HEK293 (cell line): Measurements from ENCODE around the gene ARHGAP6.
A peak's percentile ranks its signal among the peaks of the same experiment; 100 is the strongest.

Experiments used
- CTCF ChIA-PET: fragments of 350-600 bp; formaldehyde crosslinking; extraction: SDS; loops from one replicate; lab custom pipeline; 2021; ENCODE audit warnings: antibody characterized with exemption; lab: Yijun Ruan, JAX
- POLR2A ChIA-PET: fragments of 300-600 bp; formaldehyde crosslinking; extraction: SDS; loops from one replicate; lab custom pipeline; 2020; ENCODE audit warnings: antibody characterized with exemption, inconsistent platforms; lab: Yijun Ruan, JAX
- H3K27ac ChIP-seq: fragments of 200-500 bp; sonication (Bioruptor generic); 2 replicates; pipeline ENCODE4 v1.5.1; 2014; ENCODE audit warnings: low read depth, low read length, control low read depth, inconsistent platforms; ENCODE audit errors: extremely low read depth
- H3K36me3 ChIP-seq, 2 experiments: fragments of 200-500 bp in 1 of 2; sonication (Bioruptor generic) in 1 of 2; 1 replicate in 1 of 2; 2 replicates in 1 of 2; pipeline ENCODE4 v1.5.1; 2014 to 2017; ENCODE audit warnings: inconsistent platforms in 2 of 2, low read length in 2 of 2; ENCODE audit not compliant: control insufficient read depth in 2 of 2, insufficient read depth in 1 of 2
- H3K4me1 ChIP-seq: fragments of 200-500 bp; sonication (Bioruptor generic); 2 replicates; pipeline ENCODE4 v1.5.1; 2014; ENCODE audit warnings: mild to moderate bottlenecking, low read length, inconsistent platforms; ENCODE audit not compliant: control insufficient read depth, insufficient read depth
- H3K4me3 ChIP-seq: 2 replicates; pipeline ENCODE4 v1.5.1; 2011; ENCODE audit warnings: low read depth, mild to moderate bottlenecking, control low read depth, low read length, moderate library complexity
- H3K9me3 ChIP-seq: fragments of 200-500 bp; sonication (Bioruptor generic); 2 replicates; pipeline ENCODE4 v1.5.1; 2014; ENCODE audit warnings: low read depth, low read length, inconsistent platforms; ENCODE audit not compliant: control insufficient read depth, insufficient read depth
- BCL11A ChIP-seq: fragments of 450-650 bp; formaldehyde crosslinking; IDR thresholded peaks from 2 replicates; pipeline ENCODE4 v1.5.1; 2016; ENCODE audit warnings: low read depth, missing biosample characterization, missing genetic modification characterization
- EGR2 ChIP-seq: fragments of 450-650 bp; formaldehyde crosslinking; IDR thresholded peaks from 2 replicates; pipeline ENCODE4 v1.5.1; 2016; ENCODE audit warnings: low read depth, missing biosample characterization, missing genetic modification characterization
- GLI4 ChIP-seq: fragments of 450-650 bp; formaldehyde crosslinking; IDR thresholded peaks from 2 replicates; pipeline ENCODE4 v1.5.1; 2016; ENCODE audit warnings: missing biosample characterization, missing genetic modification characterization
- IKZF3 ChIP-seq: fragments of 450-650 bp; IDR thresholded peaks from 2 replicates; pipeline ENCODE4 v1.5.0; 2018; ENCODE audit warnings: missing biosample characterization, mild to moderate bottlenecking, missing genetic modification characterization, moderate library complexity
- REPIN1 ChIP-seq: fragments of 450-650 bp; formaldehyde crosslinking; IDR thresholded peaks from 2 replicates; pipeline ENCODE4 v1.5.1; 2017; ENCODE audit warnings: missing biosample characterization, missing genetic modification characterization, low read depth
- SCRT2 ChIP-seq: fragments of 450-650 bp; formaldehyde crosslinking; IDR thresholded peaks from 2 replicates; pipeline ENCODE4 v1.5.1; 2016; ENCODE audit warnings: missing biosample characterization, missing genetic modification characterization
- SP2 ChIP-seq: fragments of 450-650 bp; formaldehyde crosslinking; IDR thresholded peaks from 2 replicates; pipeline ENCODE4 v1.5.1; 2016; ENCODE audit warnings: missing biosample characterization, missing genetic modification characterization
- TRIM28 ChIP-seq: IDR thresholded peaks from 2 replicates; pipeline ENCODE4 v1.6.1; 2011; ENCODE audit warnings: low read length, control low read depth, borderline replicate concordance
- ZEB2 ChIP-seq: fragments of 450-650 bp; formaldehyde crosslinking; IDR thresholded peaks from 2 replicates; pipeline ENCODE4 v1.5.1; 2016; ENCODE audit warnings: missing biosample characterization, missing genetic modification characterization
- ZFHX2 ChIP-seq: fragments of 450-650 bp; formaldehyde crosslinking; conservative IDR thresholded peaks from 2 replicates; pipeline ENCODE4 v1.5.1; 2016; ENCODE audit warnings: missing biosample characterization, missing genetic modification characterization
- ZNF114 ChIP-seq: fragments of 450-650 bp; formaldehyde crosslinking; IDR thresholded peaks from 2 replicates; pipeline ENCODE4 v1.5.0; 2017; ENCODE audit warnings: missing biosample characterization, missing genetic modification characterization
- ZNF133 ChIP-seq: fragments of 450-650 bp; formaldehyde crosslinking; IDR thresholded peaks from 2 replicates; pipeline ENCODE4 v1.5.1; 2016; ENCODE audit warnings: missing biosample characterization, missing genetic modification characterization
- ZNF138 ChIP-seq: fragments of 450-650 bp; formaldehyde crosslinking; IDR thresholded peaks from 2 replicates; pipeline ENCODE4 v1.5.1; 2016; ENCODE audit warnings: missing biosample characterization, missing genetic modification characterization, borderline replicate concordance
- ZNF19 ChIP-seq: fragments of 450-650 bp; formaldehyde crosslinking; IDR thresholded peaks from 2 replicates; pipeline ENCODE4; 2016; ENCODE audit warnings: missing biosample characterization, missing genetic modification characterization, low read depth
- ZNF24 ChIP-seq: fragments of 450-650 bp; formaldehyde crosslinking; IDR thresholded peaks from 2 replicates; pipeline ENCODE4 v1.5.1; 2016; ENCODE audit warnings: missing biosample characterization, missing genetic modification characterization
- ZNF391 ChIP-seq: fragments of 450-650 bp; formaldehyde crosslinking; IDR thresholded peaks from 2 replicates; pipeline ENCODE4 v1.5.1; 2016; ENCODE audit warnings: low read depth, missing biosample characterization, missing genetic modification characterization, borderline replicate concordance
- ZNF423 ChIP-seq: fragments of 450-650 bp; formaldehyde crosslinking; IDR thresholded peaks from 2 replicates; pipeline ENCODE4 v1.5.1; 2016; ENCODE audit warnings: missing biosample characterization, missing genetic modification characterization
- ZNF48 ChIP-seq: fragments of 450-650 bp; formaldehyde crosslinking; IDR thresholded peaks from 2 replicates; pipeline ENCODE4 v1.5.1; 2016; ENCODE audit warnings: missing biosample characterization, missing genetic modification characterization
- ZNF521 ChIP-seq: fragments of 450-650 bp; formaldehyde crosslinking; IDR thresholded peaks from 2 replicates; pipeline ENCODE4 v1.5.1; 2017; ENCODE audit warnings: missing biosample characterization, mild to moderate bottlenecking, missing genetic modification characterization
- ZNF596 ChIP-seq: fragments of 450-650 bp; IDR thresholded peaks from 2 replicates; pipeline ENCODE4 v1.5.0; 2018; ENCODE audit warnings: missing biosample characterization, mild to moderate bottlenecking, missing genetic modification characterization, moderate library complexity
- ZNF623 ChIP-seq: fragments of 450-650 bp; formaldehyde crosslinking; IDR thresholded peaks from 2 replicates; pipeline ENCODE4 v1.5.1; 2016; ENCODE audit warnings: missing biosample characterization, missing genetic modification characterization
- ZNF76 ChIP-seq: fragments of 450-650 bp; formaldehyde crosslinking; IDR thresholded peaks from 2 replicates; pipeline ENCODE4; 2016; ENCODE audit warnings: low read depth, missing biosample characterization, missing genetic modification characterization, borderline replicate concordance
- ZNF776 ChIP-seq: fragments of 450-650 bp; formaldehyde crosslinking; IDR thresholded peaks from 2 replicates; pipeline ENCODE4 v1.5.0; 2017; ENCODE audit warnings: missing biosample characterization, missing genetic modification characterization, borderline replicate concordance
- ZNF837 ChIP-seq: fragments of 450-650 bp; formaldehyde crosslinking; IDR thresholded peaks from 2 replicates; pipeline ENCODE4 v1.5.1; 2016; ENCODE audit warnings: missing biosample characterization, missing genetic modification characterization
- ZSCAN30 ChIP-seq: fragments of 450-650 bp; IDR thresholded peaks from 2 replicates; pipeline ENCODE4 v1.5.1; 2018; ENCODE audit warnings: missing biosample characterization, mild to moderate bottlenecking, missing genetic modification characterization, moderate library complexity
- TF ChIP-seq, protein P1 (sequence below): fragments of 450-650 bp; formaldehyde crosslinking; IDR thresholded peaks from 2 replicates; pipeline ENCODE4 v1.5.1; 2017; ENCODE audit warnings: missing biosample characterization, missing genetic modification characterization
- TF ChIP-seq, protein P2 (sequence below): fragments of 450-650 bp; formaldehyde crosslinking; IDR thresholded peaks from 2 replicates; pipeline ENCODE4 v1.5.1; 2016; ENCODE audit warnings: missing biosample characterization, missing genetic modification characterization
- TF ChIP-seq, protein P3 (sequence below): IDR thresholded peaks from 2 replicates; pipeline ENCODE4 v1.6.1; 2011; ENCODE audit warnings: mild to moderate bottlenecking, low read depth, low read length, borderline replicate concordance

ARHGAP6 gene

DNA sequence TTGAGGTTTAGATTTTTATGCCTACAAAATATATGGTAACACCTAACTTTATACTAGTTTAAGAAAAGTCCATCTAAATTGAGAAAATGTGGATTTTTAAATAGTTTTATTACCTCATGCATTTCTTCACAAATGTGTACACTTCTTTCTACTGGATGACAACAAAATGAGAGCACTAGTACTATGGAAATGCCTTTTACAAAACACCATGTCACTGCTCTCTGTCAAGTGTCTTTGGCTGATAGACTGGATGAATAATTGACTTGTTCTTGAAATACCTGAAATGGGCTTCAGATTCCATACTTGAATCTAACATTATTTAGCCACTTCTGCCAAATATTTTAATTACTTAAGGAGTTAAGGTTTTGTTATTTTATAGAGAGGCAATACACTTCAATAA is 323.0 kb downstream of the ARHGAP6 start:
- POLR2A ChIA-PET, result no interaction called here
- H3K4me1 ChIP-seq, result no peaks in the 10 kb centered on the region
- no peak overlapping the region for H3K27ac ChIP-seq
- H3K36me3 ChIP-seq, result no peaks in the 10 kb centered on the region
- TF ChIP-seq ZNF24 (tag by site-specific recombination), result no peak
- no peak for TF ChIP-seq SP2 (tag by site-specific recombination)
- TF ChIP-seq, protein P1, sequence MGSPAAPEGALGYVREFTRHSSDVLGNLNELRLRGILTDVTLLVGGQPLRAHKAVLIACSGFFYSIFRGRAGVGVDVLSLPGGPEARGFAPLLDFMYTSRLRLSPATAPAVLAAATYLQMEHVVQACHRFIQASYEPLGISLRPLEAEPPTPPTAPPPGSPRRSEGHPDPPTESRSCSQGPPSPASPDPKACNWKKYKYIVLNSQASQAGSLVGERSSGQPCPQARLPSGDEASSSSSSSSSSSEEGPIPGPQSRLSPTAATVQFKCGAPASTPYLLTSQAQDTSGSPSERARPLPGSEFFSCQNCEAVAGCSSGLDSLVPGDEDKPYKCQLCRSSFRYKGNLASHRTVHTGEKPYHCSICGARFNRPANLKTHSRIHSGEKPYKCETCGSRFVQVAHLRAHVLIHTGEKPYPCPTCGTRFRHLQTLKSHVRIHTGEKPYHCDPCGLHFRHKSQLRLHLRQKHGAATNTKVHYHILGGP (tag by site-specific recombination), result no peak
- TF ChIP-seq ZNF19 (tag by site-specific recombination), result no peak
- no peak for TF ChIP-seq GLI4
- TF ChIP-seq ZNF623 (tag by site-specific recombination), result no peak
- TF ChIP-seq, protein P2, sequence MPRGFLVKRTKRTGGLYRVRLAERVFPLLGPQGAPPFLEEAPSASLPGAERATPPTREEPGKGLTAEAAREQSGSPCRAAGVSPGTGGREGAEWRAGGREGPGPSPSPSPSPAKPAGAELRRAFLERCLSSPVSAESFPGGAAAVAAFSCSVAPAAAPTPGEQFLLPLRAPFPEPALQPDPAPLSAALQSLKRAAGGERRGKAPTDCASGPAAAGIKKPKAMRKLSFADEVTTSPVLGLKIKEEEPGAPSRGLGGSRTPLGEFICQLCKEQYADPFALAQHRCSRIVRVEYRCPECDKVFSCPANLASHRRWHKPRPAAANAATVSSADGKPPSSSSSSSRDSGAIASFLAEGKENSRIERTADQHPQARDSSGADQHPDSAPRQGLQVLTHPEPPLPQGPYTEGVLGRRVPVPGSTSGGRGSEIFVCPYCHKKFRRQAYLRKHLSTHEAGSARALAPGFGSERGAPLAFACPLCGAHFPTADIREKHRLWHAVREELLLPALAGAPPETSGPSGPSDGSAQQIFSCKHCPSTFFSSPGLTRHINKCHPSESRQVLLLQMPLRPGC (tag by site-specific recombination), result no peak
- TF ChIP-seq ZNF114, result no peak
- H3K4me3 ChIP-seq, result no peak overlapping the region
- CTCF ChIA-PET, result no interaction called here
- no peaks in the 10 kb centered on the region for H3K9me3 ChIP-seq

DNA sequence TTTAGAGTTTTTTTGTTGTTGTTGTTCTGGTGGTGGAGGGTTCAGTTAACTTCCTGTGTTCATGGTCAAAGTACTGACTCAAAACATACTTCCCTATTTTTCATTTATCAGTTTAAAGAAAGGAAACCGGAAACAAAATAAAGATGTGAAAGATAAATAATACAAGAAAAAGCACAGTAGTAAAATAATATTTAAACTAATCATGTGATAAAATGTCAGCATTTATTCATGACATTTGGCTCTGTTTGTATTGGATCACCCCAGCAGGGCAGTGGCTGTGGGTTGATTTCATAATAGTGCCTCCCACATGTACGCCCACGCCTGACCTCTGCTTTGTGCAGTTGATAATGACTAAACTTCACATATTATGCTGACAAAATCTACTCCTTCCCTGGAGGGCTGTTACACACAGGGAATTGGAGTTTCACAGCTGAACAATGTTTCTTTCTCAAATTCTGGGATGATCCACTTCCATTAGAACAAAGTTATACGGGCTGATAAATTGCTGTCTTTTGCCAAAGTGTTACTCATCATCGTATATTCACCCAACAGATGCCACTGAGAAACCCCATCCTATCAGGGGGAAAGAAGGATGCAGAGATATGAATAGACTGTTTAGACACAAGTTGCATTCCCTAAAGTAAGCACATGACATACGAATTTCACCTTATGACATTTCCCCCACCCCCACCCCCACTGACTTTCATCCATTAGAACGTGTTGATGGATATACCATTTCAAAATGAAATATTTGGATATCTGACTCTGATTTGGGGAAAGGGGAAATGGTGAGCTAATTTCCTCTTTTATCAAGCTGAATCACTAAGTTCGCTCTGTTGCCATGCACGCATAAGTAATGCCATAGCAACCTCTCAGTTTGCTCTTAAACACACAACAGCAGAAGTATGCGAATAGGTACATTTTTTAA is 324.2 kb downstream of the ARHGAP6 start:
- TF ChIP-seq ZNF837 (tag by site-specific recombination), result no peak
- TF ChIP-seq ZNF423 (tag by site-specific recombination), result no peak
- peak; percentile 41; the same call in 1 of the 2 replicates for TF ChIP-seq EGR2
- no peak for TF ChIP-seq ZNF521 (tag by site-specific recombination)
- no peak for TF ChIP-seq ZNF138
- TF ChIP-seq ZFHX2 (tag by site-specific recombination), result peak; percentile 48
- H3K36me3 ChIP-seq, result no peaks in the 10 kb centered on the region
- no peak overlapping the region for H3K4me3 ChIP-seq
- no peaks in the 10 kb centered on the region for H3K9me3 ChIP-seq
- no peaks in the 10 kb centered on the region for H3K4me1 ChIP-seq
- H3K27ac ChIP-seq, result no peak overlapping the region
- CTCF ChIA-PET, result no interaction called here
- POLR2A ChIA-PET, result interaction anchor here (0.7 kb wide), 1 partner anchor 43 kb away, joined by 6 read pairs; no protein-coding TSS in a partner anchor

DNA sequence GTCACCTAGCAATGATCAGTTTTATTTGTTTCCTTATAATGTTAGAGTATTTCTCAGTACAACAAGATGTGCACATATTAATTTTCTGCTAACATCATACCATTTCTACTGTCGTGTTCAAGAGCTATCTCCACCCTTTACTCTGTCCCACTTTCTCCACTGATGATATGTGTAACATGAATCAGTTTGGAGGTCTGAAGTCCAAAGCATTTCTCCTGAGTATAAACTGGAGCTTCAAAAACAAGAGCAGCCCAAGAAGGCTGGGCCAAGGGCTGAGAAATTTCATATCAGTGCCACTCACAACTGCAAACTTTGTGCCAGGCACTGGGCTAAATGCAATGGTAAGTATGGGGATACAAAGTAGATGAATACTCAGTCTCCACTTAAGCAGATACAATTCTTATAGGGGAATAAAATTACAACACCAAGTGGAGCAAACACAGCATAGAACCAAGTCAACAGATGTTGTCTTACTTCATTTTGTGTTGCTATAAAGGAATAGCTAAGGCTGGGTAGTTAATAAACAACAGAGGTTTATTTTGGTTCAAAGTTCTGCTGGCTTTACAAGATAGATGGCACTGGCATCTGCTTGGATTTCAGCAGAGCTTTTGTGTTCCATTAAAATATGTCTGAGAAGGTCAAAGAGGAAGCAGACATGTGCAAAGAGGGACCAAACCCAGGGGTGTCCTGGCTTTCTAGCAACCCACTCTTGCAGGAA is 328.3 kb downstream of the ARHGAP6 start:
- Histone ChIP-seq H3K4me1 (no peaks in the 10 kb centered on the region), H3K4me3 (no peak overlapping the region), H3K9me3 (no peaks in the 10 kb centered on the region), H3K27ac (no peak overlapping the region), H3K36me3 (no peaks in the 10 kb centered on the region)
- POLR2A ChIA-PET, result no interaction called here
- CTCF ChIA-PET, result no interaction called here
- TF ChIP-seq ZNF391 (tag by site-specific recombination) (no peak), ZEB2 (no peak), ZNF76 (no peak), REPIN1 (tag by site-specific recombination) (no peak), ZNF596 (tag by site-specific recombination) (no peak), IKZF3 (tag by site-specific recombination) (no peak), ZNF776 (tag by site-specific recombination) (no peak), ZNF133 (tag by site-specific recombination) (no peak), SCRT2 (tag by site-specific recombination) (no peak), ZNF48 (tag by site-specific recombination) (no peak), ZNF24 (tag by site-specific recombination) (no peak), TRIM28 (no peak), BCL11A (tag by site-specific recombination) (no peak), ZNF114 (no peak), ZSCAN30 (tag by site-specific recombination) (no peak)
- TF ChIP-seq, protein P3, sequence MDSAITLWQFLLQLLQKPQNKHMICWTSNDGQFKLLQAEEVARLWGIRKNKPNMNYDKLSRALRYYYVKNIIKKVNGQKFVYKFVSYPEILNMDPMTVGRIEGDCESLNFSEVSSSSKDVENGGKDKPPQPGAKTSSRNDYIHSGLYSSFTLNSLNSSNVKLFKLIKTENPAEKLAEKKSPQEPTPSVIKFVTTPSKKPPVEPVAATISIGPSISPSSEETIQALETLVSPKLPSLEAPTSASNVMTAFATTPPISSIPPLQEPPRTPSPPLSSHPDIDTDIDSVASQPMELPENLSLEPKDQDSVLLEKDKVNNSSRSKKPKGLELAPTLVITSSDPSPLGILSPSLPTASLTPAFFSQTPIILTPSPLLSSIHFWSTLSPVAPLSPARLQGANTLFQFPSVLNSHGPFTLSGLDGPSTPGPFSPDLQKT, result no peak
